Right lobe of liver (tissue), 4 donors: ENCODE measurements around the gene PRKCA.

ENCODE experiments used
- POLR2A ChIP-seq: fragments of 450-650 bp; IDR thresholded peaks from one replicate; pipeline ENCODE4 v1.6.1; 2017; ENCODE audit warnings: antibody characterized with exemption, mild to moderate bottlenecking
- TF ChIP-seq, protein P1 (sequence below), 4 donors: fragments of 200-600 bp in 3 of 4; fragments of 450-650 bp in 1 of 4; IDR thresholded peaks; one replicate each; pipeline versions ENCODE4 v1.5.1 to v1.8.0; 2016 to 2022; ENCODE audit warnings: antibody characterized with exemption in 4 of 4, mild to moderate bottlenecking in 2 of 4
- donor health status: DM: no; HTN: no; CAD: no.
- donor health status: DM: no; HTN: no; CAD: no.
- donor health status: DM: no; HTN: yes; CAD: no.

DNA sequence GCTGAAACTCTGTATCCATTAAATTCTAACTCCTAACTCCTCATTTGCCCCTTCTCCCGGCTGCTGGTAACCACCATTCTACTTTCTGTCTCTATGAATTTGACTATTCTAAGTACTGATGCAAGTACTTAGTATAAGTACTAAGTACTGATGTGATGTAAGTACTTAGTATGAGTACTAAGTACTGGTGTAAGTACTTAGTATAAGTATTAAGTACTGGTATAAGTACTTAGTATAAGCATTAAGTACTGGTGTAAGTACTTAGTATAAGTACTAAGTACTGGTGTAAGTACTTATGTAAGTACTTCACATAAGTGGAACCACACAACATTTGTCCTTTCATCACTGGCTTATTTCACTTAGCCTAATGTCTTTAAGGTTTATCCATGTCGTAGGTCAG, 32.3 kb upstream of the PRKCA start:
- TF ChIP-seq, protein P1, sequence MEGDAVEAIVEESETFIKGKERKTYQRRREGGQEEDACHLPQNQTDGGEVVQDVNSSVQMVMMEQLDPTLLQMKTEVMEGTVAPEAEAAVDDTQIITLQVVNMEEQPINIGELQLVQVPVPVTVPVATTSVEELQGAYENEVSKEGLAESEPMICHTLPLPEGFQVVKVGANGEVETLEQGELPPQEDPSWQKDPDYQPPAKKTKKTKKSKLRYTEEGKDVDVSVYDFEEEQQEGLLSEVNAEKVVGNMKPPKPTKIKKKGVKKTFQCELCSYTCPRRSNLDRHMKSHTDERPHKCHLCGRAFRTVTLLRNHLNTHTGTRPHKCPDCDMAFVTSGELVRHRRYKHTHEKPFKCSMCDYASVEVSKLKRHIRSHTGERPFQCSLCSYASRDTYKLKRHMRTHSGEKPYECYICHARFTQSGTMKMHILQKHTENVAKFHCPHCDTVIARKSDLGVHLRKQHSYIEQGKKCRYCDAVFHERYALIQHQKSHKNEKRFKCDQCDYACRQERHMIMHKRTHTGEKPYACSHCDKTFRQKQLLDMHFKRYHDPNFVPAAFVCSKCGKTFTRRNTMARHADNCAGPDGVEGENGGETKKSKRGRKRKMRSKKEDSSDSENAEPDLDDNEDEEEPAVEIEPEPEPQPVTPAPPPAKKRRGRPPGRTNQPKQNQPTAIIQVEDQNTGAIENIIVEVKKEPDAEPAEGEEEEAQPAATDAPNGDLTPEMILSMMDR (IDR thresholded peaks at IDR 0.05), result no peak
- TF ChIP-seq POLR2A, result no peak
